Measurements from ENCODE around the gene ATP6V0A1.

ATP6V0A1 gene

DNA sequence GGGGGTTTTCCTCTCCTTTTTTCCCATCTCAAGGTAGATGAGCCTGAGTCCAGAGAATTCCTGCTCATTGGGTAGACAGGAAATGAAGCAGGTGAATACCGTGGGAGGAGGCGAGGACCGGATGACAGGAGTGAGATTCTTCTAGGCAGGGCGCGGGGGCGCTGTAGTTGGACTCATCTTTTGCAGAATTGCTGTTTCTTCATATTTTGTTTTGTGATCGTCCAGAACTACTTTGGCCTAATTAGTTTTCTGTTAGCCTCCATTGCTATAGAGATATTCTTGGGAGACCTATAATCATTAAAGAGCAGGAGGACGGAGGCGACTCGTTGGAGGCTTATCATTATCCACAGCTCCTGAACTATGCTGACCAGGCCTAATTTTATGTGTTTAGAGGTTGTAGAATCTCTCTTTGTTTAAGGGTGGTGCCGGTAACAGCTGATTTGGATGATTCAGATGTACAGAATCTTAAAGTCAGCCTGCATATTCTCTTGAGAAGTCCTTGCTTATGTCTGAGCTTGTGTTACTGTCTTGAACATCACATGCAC is 650 bp downstream of the ATP6V0A1 start:
- DNase-seq (ENCODE audit: extremely low read depth, low read depth) = no peak
- TF ChIP-seq, protein P1, sequence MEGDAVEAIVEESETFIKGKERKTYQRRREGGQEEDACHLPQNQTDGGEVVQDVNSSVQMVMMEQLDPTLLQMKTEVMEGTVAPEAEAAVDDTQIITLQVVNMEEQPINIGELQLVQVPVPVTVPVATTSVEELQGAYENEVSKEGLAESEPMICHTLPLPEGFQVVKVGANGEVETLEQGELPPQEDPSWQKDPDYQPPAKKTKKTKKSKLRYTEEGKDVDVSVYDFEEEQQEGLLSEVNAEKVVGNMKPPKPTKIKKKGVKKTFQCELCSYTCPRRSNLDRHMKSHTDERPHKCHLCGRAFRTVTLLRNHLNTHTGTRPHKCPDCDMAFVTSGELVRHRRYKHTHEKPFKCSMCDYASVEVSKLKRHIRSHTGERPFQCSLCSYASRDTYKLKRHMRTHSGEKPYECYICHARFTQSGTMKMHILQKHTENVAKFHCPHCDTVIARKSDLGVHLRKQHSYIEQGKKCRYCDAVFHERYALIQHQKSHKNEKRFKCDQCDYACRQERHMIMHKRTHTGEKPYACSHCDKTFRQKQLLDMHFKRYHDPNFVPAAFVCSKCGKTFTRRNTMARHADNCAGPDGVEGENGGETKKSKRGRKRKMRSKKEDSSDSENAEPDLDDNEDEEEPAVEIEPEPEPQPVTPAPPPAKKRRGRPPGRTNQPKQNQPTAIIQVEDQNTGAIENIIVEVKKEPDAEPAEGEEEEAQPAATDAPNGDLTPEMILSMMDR (IDR thresholded peaks at IDR 0.05; ENCODE audit: low read depth, low read length) = peak; percentile 44

DNA sequence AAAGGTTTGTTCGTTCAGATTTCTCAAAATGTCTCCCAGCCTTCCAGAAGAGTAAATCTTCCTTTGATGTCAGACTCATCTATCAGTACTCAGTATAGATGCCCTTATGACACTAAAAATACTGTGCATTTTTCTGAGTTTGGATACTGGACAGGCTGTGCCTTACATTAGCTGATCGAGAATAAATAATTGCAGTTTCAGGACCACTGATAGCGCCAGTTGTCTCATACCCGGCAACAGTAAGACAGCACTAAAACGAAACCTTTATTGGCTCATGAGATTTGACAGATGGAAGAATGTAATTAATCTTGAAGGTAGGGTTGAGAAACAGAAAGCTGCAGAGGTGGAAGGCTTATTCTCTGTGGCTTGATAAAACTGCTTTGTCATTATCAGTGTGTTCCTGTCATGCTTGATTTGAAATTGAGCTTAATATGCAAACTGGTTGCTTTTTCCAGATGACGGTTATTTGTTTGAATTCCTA is 1.2 kb downstream of the ATP6V0A1 start:
- peak; percentile 20 for DNase-seq (ENCODE audit: extremely low read depth, low read depth)
- TF ChIP-seq, protein P1 (IDR thresholded peaks at IDR 0.05; ENCODE audit: low read depth, low read length) = no peak

DNA sequence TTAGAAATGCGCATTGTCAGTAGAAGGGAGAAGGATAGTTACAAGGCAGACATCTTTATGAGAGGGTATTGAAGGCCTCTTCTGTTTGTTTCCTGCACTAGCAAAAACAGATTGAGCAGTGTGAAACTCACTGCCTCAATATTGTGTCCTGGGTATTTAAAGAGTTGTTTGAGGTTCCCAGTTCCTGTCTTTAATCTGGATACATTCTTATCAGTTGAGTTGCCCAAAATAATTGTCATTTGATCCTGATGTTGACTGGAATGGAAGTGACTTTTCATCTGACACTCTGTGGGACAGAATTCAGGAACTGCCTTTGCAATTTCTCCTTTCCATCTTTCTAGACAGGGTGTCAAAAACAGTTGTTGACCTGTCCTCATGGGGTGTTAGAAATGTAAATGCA is 1.7 kb downstream of the ATP6V0A1 start:
- TF ChIP-seq, protein P1 (IDR thresholded peaks at IDR 0.05; ENCODE audit: low read depth, low read length) = no peak
- DNase-seq (ENCODE audit: extremely low read depth, low read depth) = no peak

DNA sequence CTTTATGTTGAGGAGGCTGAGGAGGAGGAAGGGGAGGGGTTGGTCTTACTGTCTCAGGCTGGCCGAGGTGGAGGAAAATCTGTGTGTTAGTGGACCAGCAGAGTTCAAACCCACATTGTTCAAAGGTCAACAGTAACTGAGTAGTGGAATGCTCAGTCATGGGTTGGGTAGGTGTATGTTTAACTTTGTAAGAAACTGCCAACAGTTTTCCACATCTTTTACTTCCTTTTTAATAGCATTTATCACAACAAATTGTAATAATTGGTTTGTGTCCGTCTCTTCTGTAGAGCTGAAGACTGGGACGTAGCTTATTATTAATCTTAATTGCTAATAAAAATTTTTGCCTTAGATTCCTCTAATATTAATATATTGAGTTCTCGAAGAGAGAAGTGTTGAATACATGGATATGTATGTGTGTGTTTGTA is 5.3 kb downstream of the ATP6V0A1 start:
- TF ChIP-seq, protein P1 (IDR thresholded peaks at IDR 0.05; ENCODE audit: low read depth, low read length) = no peak
- no peak for DNase-seq (ENCODE audit: extremely low read depth, low read depth)

DNA sequence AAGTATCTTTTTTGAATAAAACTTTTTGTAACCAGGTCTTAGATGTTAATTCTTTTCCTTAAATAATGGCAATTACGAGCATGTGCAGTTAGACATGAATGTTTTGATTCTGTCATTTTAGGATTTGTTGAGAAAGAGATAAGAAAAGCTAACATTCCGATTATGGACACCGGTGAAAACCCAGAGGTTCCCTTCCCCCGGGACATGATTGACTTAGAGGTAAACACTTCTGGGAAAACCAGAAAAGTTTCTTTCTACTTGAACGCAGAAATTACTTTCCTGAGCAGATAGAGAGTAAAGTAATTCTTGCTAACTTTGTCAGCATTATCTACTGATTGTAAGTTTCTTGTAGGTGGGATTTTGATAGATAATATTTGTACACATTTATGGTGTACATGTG is 9.2 kb downstream of the ATP6V0A1 start:
- DNase-seq (ENCODE audit: extremely low read depth, low read depth) = no peak
- TF ChIP-seq, protein P1 (IDR thresholded peaks at IDR 0.05; ENCODE audit: low read depth, low read length) = no peak

DNA sequence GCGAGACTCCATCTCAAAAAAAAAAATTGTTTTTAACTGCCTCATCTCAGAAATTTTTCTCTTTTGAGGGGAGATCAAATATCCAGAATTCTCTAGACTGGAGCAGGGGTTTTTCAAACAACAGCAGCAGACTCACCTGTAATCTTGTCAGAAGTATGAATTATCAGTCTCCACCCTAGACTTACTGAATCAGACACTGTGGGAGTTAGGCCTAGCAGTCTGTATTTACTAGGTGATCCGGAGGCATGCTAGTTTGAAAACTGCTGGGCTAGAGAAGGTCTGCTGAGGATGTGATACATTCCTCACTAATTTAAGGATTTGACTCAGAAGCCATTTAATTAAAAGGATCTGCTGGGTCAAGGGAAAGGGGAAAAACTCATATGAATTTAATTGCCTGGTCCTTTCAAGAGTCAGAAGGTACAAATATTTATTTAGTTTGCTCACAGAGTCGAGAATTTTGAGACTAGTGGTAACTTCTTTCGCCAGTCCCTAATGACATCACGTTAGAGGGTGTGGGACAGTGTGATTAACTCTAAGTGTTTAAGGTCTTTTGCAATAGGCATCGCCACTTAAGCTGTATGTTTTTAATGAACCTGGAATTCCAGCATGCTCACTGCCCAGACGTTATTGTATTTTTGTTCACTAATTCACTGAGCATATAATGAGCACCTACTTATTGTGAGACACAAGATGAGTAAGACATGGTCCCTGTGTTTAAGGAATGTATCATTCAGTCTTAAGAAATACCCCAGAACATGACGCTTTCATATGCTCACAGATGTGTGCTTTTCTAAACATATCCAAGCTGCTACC is 14.2 kb downstream of the ATP6V0A1 start:
- TF ChIP-seq, protein P1 (IDR thresholded peaks at IDR 0.05; ENCODE audit: low read depth, low read length) = no peak
- DNase-seq (ENCODE audit: extremely low read depth, low read depth) = peak; percentile 60

DNA sequence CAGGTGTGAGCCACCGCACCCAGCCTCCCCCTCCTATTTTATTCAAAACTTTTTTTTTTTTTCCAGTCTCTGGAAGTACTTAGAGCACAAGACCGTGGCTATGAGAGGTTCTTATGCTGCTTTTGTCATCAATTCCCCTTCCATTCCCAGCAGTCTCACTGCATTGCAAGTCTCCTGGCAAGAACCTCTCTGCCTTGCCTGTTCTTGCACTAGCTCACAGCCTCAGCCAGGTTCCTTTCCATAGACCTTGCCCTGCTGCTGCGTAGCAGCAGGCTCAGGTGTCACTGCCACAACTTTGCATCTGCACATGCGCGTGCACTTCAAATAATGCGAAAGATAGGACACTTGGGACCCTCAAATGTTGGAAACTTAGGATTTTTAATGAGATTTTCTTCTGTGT is 15.6 kb downstream of the ATP6V0A1 start:
- TF ChIP-seq, protein P1 (IDR thresholded peaks at IDR 0.05; ENCODE audit: low read depth, low read length) = no peak
- no peak for DNase-seq (ENCODE audit: extremely low read depth, low read depth)
